Measurements from ENCODE around the gene FAM228A.

- TF ChIP-seq, protein P1, sequence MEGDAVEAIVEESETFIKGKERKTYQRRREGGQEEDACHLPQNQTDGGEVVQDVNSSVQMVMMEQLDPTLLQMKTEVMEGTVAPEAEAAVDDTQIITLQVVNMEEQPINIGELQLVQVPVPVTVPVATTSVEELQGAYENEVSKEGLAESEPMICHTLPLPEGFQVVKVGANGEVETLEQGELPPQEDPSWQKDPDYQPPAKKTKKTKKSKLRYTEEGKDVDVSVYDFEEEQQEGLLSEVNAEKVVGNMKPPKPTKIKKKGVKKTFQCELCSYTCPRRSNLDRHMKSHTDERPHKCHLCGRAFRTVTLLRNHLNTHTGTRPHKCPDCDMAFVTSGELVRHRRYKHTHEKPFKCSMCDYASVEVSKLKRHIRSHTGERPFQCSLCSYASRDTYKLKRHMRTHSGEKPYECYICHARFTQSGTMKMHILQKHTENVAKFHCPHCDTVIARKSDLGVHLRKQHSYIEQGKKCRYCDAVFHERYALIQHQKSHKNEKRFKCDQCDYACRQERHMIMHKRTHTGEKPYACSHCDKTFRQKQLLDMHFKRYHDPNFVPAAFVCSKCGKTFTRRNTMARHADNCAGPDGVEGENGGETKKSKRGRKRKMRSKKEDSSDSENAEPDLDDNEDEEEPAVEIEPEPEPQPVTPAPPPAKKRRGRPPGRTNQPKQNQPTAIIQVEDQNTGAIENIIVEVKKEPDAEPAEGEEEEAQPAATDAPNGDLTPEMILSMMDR (IDR thresholded peaks at IDR 0.05), result no peak
- no peak for TF ChIP-seq POLR2A (IDR thresholded peaks at IDR 0.05)
These were observed 45.9 kb downstream of the FAM228A start for GRCh38 chr2:24220554-24221291.

All from heart left ventricle (tissue), 13 donors.